NCI-H2196 treated with DMSO at 0.1 percent for 48 hours (cell line): ENCODE measurements around the gene NTRK3.

ENCODE experiments used
- DNase-seq: peaks from one replicate; lab custom pipeline; 2025; ENCODE audit not compliant: unreplicated experiment; lab: John Stamatoyannopoulos, UW

Gene NTRK3

GRCh38 chr15:88006146-88006545 is 250.4 kb downstream of the NTRK3 start:
- no peak for DNase-seq

- no peak for DNase-seq
Measured at GRCh38 chr15:88004399-88004798, 252.1 kb downstream of the NTRK3 start.

- DNase-seq, result no peak
Measured at GRCh38 chr15:88003541-88004327, 252.8 kb downstream of the NTRK3 start.

- no peak for DNase-seq
Measured at GRCh38 chr15:88002706-88003105, 253.8 kb downstream of the NTRK3 start.

GRCh38 chr15:87998630-87999029 is 257.9 kb downstream of the NTRK3 start:
- no peak for DNase-seq

- no peak for DNase-seq
Measured at GRCh38 chr15:87986776-87987175, 269.8 kb downstream of the NTRK3 start.

GRCh38 chr15:87985451-87985850 is 271.1 kb downstream of the NTRK3 start:
- DNase-seq, result no peak

GRCh38 chr15:87981969-87982368 is 274.6 kb downstream of the NTRK3 start:
- no peak for DNase-seq

GRCh38 chr15:87977907-87978306 is 278.6 kb downstream of the NTRK3 start:
- DNase-seq, result no peak

GRCh38 chr15:87976552-87976951 is 280.0 kb downstream of the NTRK3 start:
- DNase-seq, result no peak

- DNase-seq, result no peak
Measured at GRCh38 chr15:87973501-87974215, 282.9 kb downstream of the NTRK3 start.

- DNase-seq, result no peak
Measured at GRCh38 chr15:87971076-87971475, 285.5 kb downstream of the NTRK3 start.

- DNase-seq, result no peak
Measured at GRCh38 chr15:87967951-87968350, 288.6 kb downstream of the NTRK3 start.

- DNase-seq, result no peak
Measured at GRCh38 chr15:87965304-87965703, 291.2 kb downstream of the NTRK3 start.

GRCh38 chr15:87962428-87962827 is 294.1 kb downstream of the NTRK3 start:
- no peak for DNase-seq

GRCh38 chr15:87961851-87962420 is 294.6 kb downstream of the NTRK3 start:
- no peak for DNase-seq

- no peak for DNase-seq
Measured at GRCh38 chr15:87959662-87960061, 296.9 kb downstream of the NTRK3 start.

GRCh38 chr15:87959080-87959479 is 297.5 kb downstream of the NTRK3 start:
- no peak for DNase-seq

- DNase-seq, result no peak
Measured at GRCh38 chr15:87955284-87955909, 301.1 kb downstream of the NTRK3 start.

- DNase-seq, result no peak
Measured at GRCh38 chr15:87954793-87955192, 301.7 kb downstream of the NTRK3 start.

- DNase-seq, result no peak
Measured at GRCh38 chr15:87952736-87953287, 303.7 kb downstream of the NTRK3 start.
